Ascending aorta (tissue), 2 donors: ENCODE results near the gene S100A16. TPM values are rescaled to one million over a fixed set of nuclear protein-coding genes. Genes with fewer than 3 reads are reported as not detected.
A peak's percentile ranks its signal among the peaks of the same experiment; 100 is the strongest.
"Not testable (repeated sequence)": the region's sequence is repeated elsewhere in the genome, so short reads cannot be mapped to it uniquely, and the experiment has no call there.

ENCODE experiments used
- DNase-seq, 2 donors: peaks; one replicate each; pipeline ENCODE4 v3.0.0-alpha.2; 2019; ENCODE audit warnings: low spot score in 2 of 2
- H3K27ac ChIP-seq, 2 donors: fragments of 200-600 bp; sonication (generic); one replicate each; pipeline ENCODE4 v1.5.1; 2016 to 2017; ENCODE audit warnings: mild to moderate bottlenecking in 1 of 2
- H3K27me3 ChIP-seq: fragments of 200-600 bp; sonication (generic); one replicate; pipeline ENCODE4 v1.5.1; 2017
- H3K36me3 ChIP-seq, 2 donors: fragments of 200-600 bp; sonication (generic); one replicate each; pipeline ENCODE4 v1.5.1; 2016
- H3K4me1 ChIP-seq, 2 donors: fragments of 200-600 bp; sonication (generic); one replicate each; pipeline ENCODE4 v1.5.1; 2016 to 2017; ENCODE audit warnings: mild to moderate bottlenecking in 1 of 2
- H3K4me3 ChIP-seq, 2 donors: fragments of 200-600 bp; sonication (generic); one replicate each; pipeline ENCODE4 v1.5.1; 2016 to 2017; ENCODE audit warnings: mild to moderate bottlenecking in 1 of 2
- H3K9me3 ChIP-seq, 2 donors: fragments of 200-600 bp; sonication (generic); one replicate each; pipeline ENCODE4 v1.5.1; 2016
- intact Hi-C: fragments of 100-400 bp; cut with DNase I; formaldehyde crosslinking; loops from one replicate; pipeline ENCODE4 v1.15.1; 2023
- total RNA-seq: library from RNA; depleted of rRNA; stranded (reverse); fragments of >200 nt; gene quantifications from one replicate; pipeline ENCODE4 v1.1.0, GENCODE V29; 2016
- TF ChIP-seq, protein P1 (sequence below), 3 experiments: fragments of 200-600 bp in 2 of 3; fragments of 450-650 bp in 1 of 3; sonication (generic) in 2 of 3; IDR thresholded peaks; one replicate each; pipeline ENCODE4 v1.5.1; 2016 to 2019; ENCODE audit warnings: antibody characterized with exemption in 3 of 3, mild to moderate bottlenecking in 1 of 3, moderate library complexity in 1 of 3

The S100A16 gene
- total RNA-seq, 1 donor from 2014 or later, result 364 TPM

GRCh38 chr1:153563991-153564390 is 48.9 kb downstream of the S100A16 start:
- Histone ChIP-seq H3K4me3 (no peak overlapping the region), H3K36me3 (no peaks in the 10 kb centered on the region), H3K4me1 (peaks cover 16 to 30% of the 10 kb centered on the region in 2 donors), H3K9me3 (no peaks in the 10 kb centered on the region), H3K27me3 (no peaks in the 10 kb centered on the region), H3K27ac (peak overlapping the region; percentile 91 to 94)
- TF ChIP-seq, protein P1, sequence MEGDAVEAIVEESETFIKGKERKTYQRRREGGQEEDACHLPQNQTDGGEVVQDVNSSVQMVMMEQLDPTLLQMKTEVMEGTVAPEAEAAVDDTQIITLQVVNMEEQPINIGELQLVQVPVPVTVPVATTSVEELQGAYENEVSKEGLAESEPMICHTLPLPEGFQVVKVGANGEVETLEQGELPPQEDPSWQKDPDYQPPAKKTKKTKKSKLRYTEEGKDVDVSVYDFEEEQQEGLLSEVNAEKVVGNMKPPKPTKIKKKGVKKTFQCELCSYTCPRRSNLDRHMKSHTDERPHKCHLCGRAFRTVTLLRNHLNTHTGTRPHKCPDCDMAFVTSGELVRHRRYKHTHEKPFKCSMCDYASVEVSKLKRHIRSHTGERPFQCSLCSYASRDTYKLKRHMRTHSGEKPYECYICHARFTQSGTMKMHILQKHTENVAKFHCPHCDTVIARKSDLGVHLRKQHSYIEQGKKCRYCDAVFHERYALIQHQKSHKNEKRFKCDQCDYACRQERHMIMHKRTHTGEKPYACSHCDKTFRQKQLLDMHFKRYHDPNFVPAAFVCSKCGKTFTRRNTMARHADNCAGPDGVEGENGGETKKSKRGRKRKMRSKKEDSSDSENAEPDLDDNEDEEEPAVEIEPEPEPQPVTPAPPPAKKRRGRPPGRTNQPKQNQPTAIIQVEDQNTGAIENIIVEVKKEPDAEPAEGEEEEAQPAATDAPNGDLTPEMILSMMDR (IDR thresholded peaks at IDR 0.05), result no peak
- intact Hi-C loops, result no loop called here
- no peak for DNase-seq

DNA sequence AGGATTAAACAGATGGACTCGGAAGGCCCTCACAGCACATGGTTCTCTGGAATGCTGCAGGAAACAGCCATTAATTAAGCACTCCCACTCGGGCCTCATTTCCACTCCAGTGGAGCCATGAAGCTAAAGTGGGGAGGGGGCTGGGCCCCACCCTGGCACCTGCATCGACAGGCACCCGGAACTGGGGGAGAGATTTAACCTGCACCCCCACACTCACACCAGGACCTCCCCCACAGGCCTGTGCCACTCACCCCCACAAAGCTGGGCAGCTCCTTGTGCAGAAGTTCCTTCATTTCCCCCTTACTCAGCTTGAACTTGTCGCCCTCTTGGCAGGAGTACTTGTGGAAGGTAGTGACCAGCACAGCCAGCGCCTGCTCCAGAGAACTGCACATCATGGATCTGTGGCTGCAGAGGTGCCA is 49.4 kb downstream of the S100A16 start:
- DNase-seq, result no peak
- TF ChIP-seq, protein P1 (IDR thresholded peaks at IDR 0.05), result no peak
- no peaks in the 10 kb centered on the region for H3K9me3 ChIP-seq
- no peaks in the 10 kb centered on the region for H3K27me3 ChIP-seq
- peak overlapping the region in 1 of 2 donors; percentile 94 for H3K27ac ChIP-seq
- H3K4me1 ChIP-seq, result peaks cover 16 to 30% of the 10 kb centered on the region in 2 donors
- no peaks in the 10 kb centered on the region for H3K36me3 ChIP-seq
- no peak overlapping the region for H3K4me3 ChIP-seq
- intact Hi-C loops, result no loop called here

DNA sequence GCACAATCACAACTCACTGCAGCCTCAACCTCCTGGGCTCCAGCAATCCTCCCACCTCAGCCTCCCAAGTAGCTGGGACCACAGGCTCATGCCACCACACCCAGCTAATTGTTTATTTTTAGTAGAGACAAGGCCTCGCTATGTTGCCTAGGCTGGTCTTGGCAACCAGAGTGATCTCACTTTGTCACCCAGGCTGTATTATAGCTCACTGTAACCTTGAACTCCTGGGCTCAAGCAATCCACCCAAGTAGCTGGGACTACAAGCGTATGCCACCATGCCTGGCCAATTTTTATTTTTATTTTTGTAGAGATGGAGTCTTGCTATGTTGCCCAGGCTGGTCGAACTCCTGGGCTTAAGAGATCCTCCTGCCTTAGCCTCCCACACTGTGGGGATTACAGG is 50.9 kb downstream of the S100A16 start:
- H3K27ac ChIP-seq, H3K36me3 ChIP-seq, H3K9me3 ChIP-seq, H3K27me3 ChIP-seq, H3K4me3 ChIP-seq, DNase-seq, intact Hi-C loops: not testable (repeated sequence)
- peaks cover 10 to 17% of the 10 kb centered on the region in 2 donors for H3K4me1 ChIP-seq

- Histone ChIP-seq H3K4me1 (peaks cover 7 to 13% of the 10 kb centered on the region in 2 donors), H3K27ac (no peak overlapping the region), H3K36me3 (no peaks in the 10 kb centered on the region), H3K4me3 (no peak overlapping the region), H3K27me3 (no peaks in the 10 kb centered on the region), H3K9me3 (no peaks in the 10 kb centered on the region)
- TF ChIP-seq, protein P1 (IDR thresholded peaks at IDR 0.05), result no peak
- DNase-seq, result no peak
- intact Hi-C loops, result no loop called here
Observed at GRCh38 chr1:153561466-153561985, 51.4 kb downstream of the S100A16 start.

- no peak overlapping the region for H3K27ac ChIP-seq
- intact Hi-C loops, result no loop called here
- DNase-seq, result no peak
- TF ChIP-seq, protein P1 (IDR thresholded peaks at IDR 0.05), result no peak
- H3K27me3 ChIP-seq, result no peaks in the 10 kb centered on the region
- H3K36me3 ChIP-seq, result no peaks in the 10 kb centered on the region
- H3K4me1 ChIP-seq, result peaks cover 3 to 8% of the 10 kb centered on the region in 2 donors
- no peaks in the 10 kb centered on the region for H3K9me3 ChIP-seq
- H3K4me3 ChIP-seq, result no peak overlapping the region
Observed at GRCh38 chr1:153560771-153561465, 52.0 kb downstream of the S100A16 start.

- Histone ChIP-seq H3K27ac (no peak overlapping the region), H3K36me3 (no peaks in the 10 kb centered on the region), H3K4me3 (no peak overlapping the region), H3K4me1 (peaks cover 0 to under 1% of the 10 kb centered on the region in 2 donors), H3K27me3 (no peaks in the 10 kb centered on the region), H3K9me3 (no peaks in the 10 kb centered on the region)
- TF ChIP-seq, protein P1 (IDR thresholded peaks at IDR 0.05), result no peak
- intact Hi-C loops, result no loop called here
- no peak for DNase-seq
Observed at GRCh38 chr1:153560241-153560640, 52.7 kb downstream of the S100A16 start.
